ENCODE results near the gene CLK2.
A peak's percentile ranks its signal among the peaks of the same experiment; 100 is the strongest.
"Not testable (repeated sequence)": the region's sequence is repeated elsewhere in the genome, so short reads cannot be mapped to it uniquely, and the experiment has no call there.

The CLK2 gene

GRCh38 chr1:155244368-155245162 lies 28.7 kb downstream of the CLK2 start:
- DNase-seq (ENCODE audit: low read depth in 2 of 2, low spot score in 1 of 2) = peak; percentile 79 to 88

DNA sequence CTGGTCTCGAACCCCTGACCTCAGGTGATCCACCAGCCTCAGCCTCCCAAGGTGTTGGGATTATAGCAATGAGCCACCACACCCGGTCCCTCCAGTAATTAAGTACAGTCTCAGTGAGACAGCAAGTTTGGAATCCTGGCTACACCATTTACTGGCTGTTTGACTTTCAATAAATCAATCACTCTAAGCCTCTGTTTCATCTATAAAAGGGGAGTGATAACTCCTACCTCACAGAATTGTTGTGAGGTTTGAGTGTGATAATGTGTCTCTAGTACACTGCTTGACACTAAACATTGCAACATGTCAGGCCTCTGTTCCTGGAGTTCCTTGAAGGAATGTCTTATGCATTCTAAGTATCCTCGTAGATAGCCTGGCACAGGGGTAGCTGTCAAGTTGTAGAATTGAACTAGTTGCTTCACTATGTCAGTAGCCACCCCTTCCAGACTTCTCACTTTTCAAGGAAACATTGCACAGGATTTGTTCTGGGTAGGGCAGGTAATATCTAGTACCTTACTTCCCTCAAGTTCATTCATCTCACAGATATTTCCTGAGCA lies 30.4 kb downstream of the CLK2 start:
- DNase-seq (ENCODE audit: low read depth in 2 of 2, low spot score in 1 of 2) = no peak

- DNase-seq (ENCODE audit: low read depth in 2 of 2, low spot score in 1 of 2) = no peak
Observed at GRCh38 chr1:155241841-155242264, 31.5 kb downstream of the CLK2 start.

- DNase-seq (ENCODE audit: low read depth in 2 of 2, low spot score in 1 of 2) = peak in 1 of 2 donors; percentile 49
Observed at GRCh38 chr1:155241069-155241679, 32.1 kb downstream of the CLK2 start.

DNA sequence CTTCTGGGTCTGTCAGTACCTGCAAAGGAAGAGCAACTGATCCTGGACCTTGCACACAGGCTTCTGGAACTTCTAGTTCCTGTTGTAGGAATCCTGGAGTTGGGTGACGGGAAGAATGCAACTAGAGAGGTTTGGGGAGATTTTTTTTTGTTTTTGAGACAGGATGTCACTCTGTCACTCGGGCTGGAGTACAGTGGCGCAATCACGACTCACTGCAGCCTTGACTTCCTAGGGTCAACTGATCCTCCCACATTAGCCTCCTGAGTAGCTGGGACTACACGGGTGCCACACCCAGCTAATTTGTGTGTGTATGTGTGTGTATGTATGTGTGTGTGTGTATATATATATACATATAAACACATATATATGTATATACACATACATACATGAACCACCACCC lies 36.9 kb downstream of the CLK2 start:
- DNase-seq (ENCODE audit: low read depth in 2 of 2, low spot score in 1 of 2) = no peak

DNA sequence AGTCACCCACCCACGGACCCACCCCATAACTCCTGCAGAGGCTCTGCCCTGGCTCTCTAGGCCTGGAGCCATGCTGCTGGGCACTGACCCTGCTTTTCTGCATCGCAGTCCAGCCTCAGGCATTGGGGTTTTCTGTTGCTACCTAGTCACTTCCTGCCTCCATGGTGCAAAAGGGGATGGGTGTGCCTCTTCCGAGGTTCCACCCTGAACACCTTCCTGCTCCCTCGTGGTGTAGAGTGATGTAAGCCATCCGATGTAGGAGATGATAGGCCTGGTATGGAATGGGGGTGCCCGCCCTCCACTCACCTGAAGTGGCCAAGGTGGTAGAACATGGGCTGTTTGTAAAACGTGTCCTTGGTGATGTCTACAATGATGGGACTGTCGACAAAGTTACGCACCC lies 37.9 kb downstream of the CLK2 start:
- not testable (repeated sequence) for DNase-seq (ENCODE audit: low read depth in 2 of 2, low spot score in 1 of 2)

- DNase-seq (ENCODE audit: low read depth in 2 of 2, low spot score in 1 of 2) = not testable (repeated sequence)
Observed at GRCh38 chr1:155233502-155233901, 39.8 kb downstream of the CLK2 start.

- not testable (repeated sequence) for DNase-seq (ENCODE audit: low read depth in 2 of 2, low spot score in 1 of 2)
Observed at GRCh38 chr1:155232001-155232978, 41.0 kb downstream of the CLK2 start.

DNA sequence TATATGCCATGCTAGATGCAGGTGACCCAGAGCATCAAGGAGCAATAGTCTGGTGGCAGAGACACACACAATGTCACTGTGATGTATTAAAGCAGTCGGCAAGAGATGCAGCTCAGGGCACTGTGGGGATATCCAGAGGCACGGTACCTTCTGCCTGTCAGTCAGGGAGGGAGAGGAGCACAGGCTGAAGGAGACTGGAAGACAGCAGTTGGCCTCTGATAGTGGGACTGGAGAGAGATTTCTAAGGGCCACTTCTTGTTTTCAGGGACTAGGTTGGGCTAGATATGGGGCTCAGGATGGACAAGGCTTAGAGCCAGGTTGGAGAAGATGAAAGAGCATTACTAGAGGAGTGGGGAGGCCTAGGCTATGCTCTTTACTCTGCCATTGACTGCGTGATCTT lies 42.0 kb downstream of the CLK2 start:
- not testable (repeated sequence) for DNase-seq (ENCODE audit: low read depth in 2 of 2, low spot score in 1 of 2)

DNA sequence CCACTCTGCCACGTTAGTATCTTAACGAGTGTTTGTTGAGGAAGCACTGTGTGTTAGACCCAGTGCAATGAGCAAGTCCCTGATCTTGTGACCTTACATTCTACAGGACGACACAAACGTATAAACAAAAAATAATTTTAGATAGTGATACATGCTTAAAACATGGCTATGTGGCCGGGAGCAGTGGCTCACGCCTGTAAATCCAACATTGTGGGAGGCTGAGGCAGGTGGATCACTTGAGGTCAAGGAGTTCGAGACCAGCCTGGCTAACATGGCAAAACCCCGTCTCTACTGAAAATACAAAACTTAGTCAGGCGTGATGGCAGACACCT lies 45.2 kb downstream of the CLK2 start:
- DNase-seq (ENCODE audit: low read depth in 2 of 2, low spot score in 1 of 2) = no peak

GRCh38 chr1:155227261-155228095 lies 45.8 kb downstream of the CLK2 start:
- peak; percentile 97 to 100 for DNase-seq (ENCODE audit: low read depth in 2 of 2, low spot score in 1 of 2)

- DNase-seq (ENCODE audit: low read depth in 2 of 2, low spot score in 1 of 2) = no peak
Observed at GRCh38 chr1:155226910-155227260, 46.4 kb downstream of the CLK2 start.

DNA sequence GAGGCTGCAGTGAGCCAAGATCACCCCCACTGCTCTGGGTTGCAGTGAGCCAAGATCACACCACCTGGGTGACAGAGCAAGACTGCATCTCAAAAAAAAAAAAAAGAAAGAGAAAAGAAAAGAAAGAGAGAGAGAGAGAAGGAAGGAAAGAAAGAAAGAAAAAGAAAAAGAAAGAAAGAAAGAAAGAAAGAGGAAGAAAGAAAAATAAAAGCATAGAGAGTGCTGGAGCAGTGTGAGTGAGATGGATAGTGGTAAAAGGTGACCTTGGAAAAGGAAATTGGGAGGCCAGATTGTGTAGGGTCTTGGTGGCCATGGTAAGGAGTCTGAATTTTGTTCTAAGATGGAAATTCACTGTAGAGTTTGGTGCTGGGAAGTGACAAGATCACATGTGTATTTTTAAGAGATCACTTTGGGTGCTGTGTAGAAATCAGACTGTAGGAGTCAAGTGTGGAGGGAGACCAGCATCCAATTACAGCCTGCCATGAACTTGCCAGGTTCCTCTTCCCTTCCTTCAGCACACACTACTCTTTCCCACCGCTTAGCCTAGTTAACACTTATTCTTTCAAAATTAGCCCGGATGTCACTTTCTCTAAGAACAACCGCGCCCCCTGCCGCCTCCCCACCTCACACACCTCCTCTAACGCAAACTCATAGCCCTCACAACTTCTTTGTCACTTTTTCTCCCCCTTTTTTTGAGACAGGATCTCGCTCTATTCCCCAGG lies 47.0 kb downstream of the CLK2 start:
- peak; percentile 68 to 90 for DNase-seq (ENCODE audit: low read depth in 2 of 2, low spot score in 1 of 2)

GRCh38 chr1:155225404-155225759 lies 47.9 kb downstream of the CLK2 start:
- not testable (repeated sequence) for DNase-seq (ENCODE audit: low read depth in 2 of 2, low spot score in 1 of 2)

- no peak for DNase-seq (ENCODE audit: low read depth in 2 of 2, low spot score in 1 of 2)
Observed at GRCh38 chr1:155223047-155223446, 50.3 kb downstream of the CLK2 start.

GRCh38 chr1:155220211-155220965 lies 52.9 kb downstream of the CLK2 start:
- not testable (repeated sequence) for DNase-seq (ENCODE audit: low read depth in 2 of 2, low spot score in 1 of 2)

GRCh38 chr1:155219592-155220031 lies 53.7 kb downstream of the CLK2 start:
- DNase-seq (ENCODE audit: low read depth in 2 of 2, low spot score in 1 of 2) = no peak

DNA sequence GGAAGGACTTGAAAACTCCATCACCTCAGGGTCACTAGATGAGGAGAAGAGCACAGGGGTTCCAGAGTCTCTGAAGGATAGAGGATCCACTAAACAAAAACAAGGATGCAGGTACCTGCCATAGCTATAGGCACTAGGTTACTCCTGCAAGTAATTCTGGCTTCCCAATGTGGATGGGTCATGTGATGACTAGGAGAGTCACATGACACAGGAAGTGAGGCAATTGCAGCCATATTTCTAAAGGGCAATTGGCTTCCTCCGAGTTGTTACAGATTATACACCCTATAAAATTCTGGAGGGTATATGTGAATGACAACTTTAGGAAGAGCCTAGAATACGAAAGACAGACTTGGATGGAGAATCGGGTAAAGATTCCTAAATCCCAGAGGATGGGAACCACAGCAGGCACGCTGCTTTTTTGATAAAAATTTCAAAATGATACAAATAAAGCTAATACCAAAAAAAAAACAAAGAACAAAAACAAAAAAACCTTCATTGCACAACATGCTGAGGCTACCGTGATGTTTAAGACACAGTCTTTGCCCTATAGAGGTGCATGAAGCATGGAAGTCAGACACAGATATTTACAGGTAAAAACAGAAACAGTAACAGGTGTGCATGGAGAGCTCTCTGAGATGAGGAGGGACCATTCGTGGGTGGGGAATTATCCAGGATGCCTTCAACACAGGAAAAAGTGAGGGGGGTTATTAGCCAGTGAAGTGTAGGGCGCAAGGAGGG lies 54.3 kb downstream of the CLK2 start:
- no peak for DNase-seq (ENCODE audit: low read depth in 2 of 2, low spot score in 1 of 2)
